PC-9 (cell line): Measurements from ENCODE around the gene DCAF15. TPM values are rescaled to one million over a fixed set of nuclear protein-coding genes. Genes with fewer than 3 reads are reported as not detected.

ENCODE experiments used
- BruUV-seq: library from RNA; stranded (reverse); fragments of 400-500 nt; replicated peaks from 2 replicates; lab custom pipeline; 2021; lab: Mats Ljungman, UMichigan
- CTCF ChIA-PET: fragments of 300-600 bp; sonication (Branson Sonifier 250); formaldehyde crosslinking; loops from one replicate; lab custom pipeline; 2022; ENCODE audit warnings: antibody characterized with exemption; lab: Charles Lee
- POLR2A ChIA-PET: fragments of 300-600 bp; sonication (Branson Sonifier 250); formaldehyde crosslinking; loops from one replicate; lab custom pipeline; 2022; ENCODE audit warnings: antibody characterized with exemption; ENCODE audit not compliant: unreplicated experiment; lab: Charles Lee
- DNase-seq, 2 experiments: peaks; one replicate each; pipeline versions ENCODE4 v3.0.0 to v3.0.0-alpha.2; 2015 to 2022; ENCODE audit warnings: mixed read lengths in 1 of 2
- H2AFZ ChIP-seq: fragments of 200-600 bp; sonication (generic); 2 replicates; pipeline ENCODE4 v1.8.1; 2017; ENCODE audit warnings: antibody characterized with exemption
- H3F3A ChIP-seq: fragments of 200-600 bp; sonication (generic); 2 replicates; pipeline ENCODE4 v1.8.1; 2017; ENCODE audit warnings: antibody characterized with exemption, mild to moderate bottlenecking, low read depth; ENCODE audit not compliant: insufficient read depth
- H3K27ac ChIP-seq: fragments of 200-600 bp; sonication (generic); 2 replicates; pipeline ENCODE4 v1.6.1; 2016; ENCODE audit warnings: mixed run types
- H3K27me3 ChIP-seq: fragments of 200-600 bp; sonication (generic); 2 replicates; pipeline ENCODE4 v1.6.1; 2016; ENCODE audit warnings: low read depth, mixed run types; ENCODE audit not compliant: insufficient read depth
- H3K36me3 ChIP-seq: fragments of 200-600 bp; sonication (generic); 2 replicates; pipeline ENCODE4 v1.6.1; 2016; ENCODE audit warnings: low read depth, mixed run types
- H3K4me1 ChIP-seq: fragments of 200-600 bp; sonication (generic); replicated peaks from 2 replicates; pipeline ENCODE4 v1.6.1; 2016; ENCODE audit warnings: mixed run types; ENCODE audit not compliant: insufficient read depth
- H3K4me2 ChIP-seq: fragments of 200-600 bp; sonication (generic); 2 replicates; pipeline ENCODE4 v1.6.1; 2017; ENCODE audit warnings: mixed run types
- H3K4me3 ChIP-seq: fragments of 200-600 bp; sonication (generic); 2 replicates; pipeline ENCODE4 v1.6.1; 2016; ENCODE audit warnings: mixed run types
- H3K79me2 ChIP-seq: fragments of 200-600 bp; sonication (generic); 2 replicates; pipeline ENCODE4 v1.6.1; 2017; ENCODE audit warnings: low read depth, mixed run types
- H3K9me2 ChIP-seq: fragments of 200-600 bp; sonication (generic); 2 replicates; pipeline ENCODE4 v1.8.1; 2017; ENCODE audit warnings: mild to moderate bottlenecking; ENCODE audit not compliant: insufficient read depth
- H3K9me3 ChIP-seq: fragments of 200-600 bp; sonication (generic); 2 replicates; pipeline ENCODE4 v1.8.1; 2016; ENCODE audit warnings: low read depth; ENCODE audit not compliant: insufficient read depth
- H4K20me1 ChIP-seq: fragments of 200-600 bp; sonication (generic); 2 replicates; pipeline ENCODE4 v1.8.1; 2017; ENCODE audit not compliant: insufficient read depth
- EZH2 ChIP-seq: fragments of 200-600 bp; sonication (generic); IDR thresholded peaks from 2 replicates; pipeline ENCODE4 v1.8.0; 2017; ENCODE audit warnings: antibody characterized with exemption, low read depth
- intact Hi-C: fragments of 100-400 bp; cut with micrococcal nuclease; formaldehyde crosslinking; loops from one replicate; pipeline ENCODE4 v1.10.0; 2022; ENCODE audit not compliant: unreplicated experiment
- total RNA-seq: library from RNA; stranded (reverse); gene quantifications from 2 replicates; pipeline ENCODE4 v1.2.3, GENCODE V29; 2021
- TF ChIP-seq, protein P1 (sequence below): fragments of 200-600 bp; sonication (generic); conservative IDR thresholded peaks from 2 replicates; pipeline ENCODE4 v1.6.1; 2017; ENCODE audit warnings: mixed run types, antibody characterized with exemption, mild to moderate bottlenecking, moderate library complexity

Gene DCAF15
- total RNA-seq, 1 experiment from 2014 or later, result 35.3 TPM

DNA sequence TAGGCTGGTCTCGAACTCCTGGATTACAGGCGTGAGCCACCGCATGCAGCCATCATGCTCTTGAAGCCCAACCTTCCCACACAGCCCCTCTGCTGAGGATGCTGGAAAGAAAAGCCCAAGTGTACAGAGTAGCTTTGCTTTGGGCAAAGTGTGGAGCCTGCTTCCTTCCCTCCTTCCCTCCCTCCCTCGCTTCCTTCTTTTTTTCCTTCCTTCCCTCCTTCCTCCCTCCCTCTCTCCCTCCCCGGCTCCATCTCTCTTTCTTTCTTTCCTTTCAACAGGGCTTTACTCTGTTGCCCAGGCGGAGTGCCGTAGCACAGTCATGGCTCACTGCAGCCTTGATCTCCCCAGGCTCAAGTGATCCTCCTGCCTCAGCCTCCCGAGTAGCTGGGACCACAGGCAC, 43.6 kb upstream of the DCAF15 start:
- Histone ChIP-seq H4K20me1 (no peaks in the 10 kb centered on the region), H3K4me1 (peaks cover 11% of the 10 kb centered on the region; the same call in 1 of the 2 replicates), H3K9me3 (no peaks in the 10 kb centered on the region), H3K27ac (no peak overlapping the region), H3K27me3 (no peaks in the 10 kb centered on the region), H3K36me3 (peaks cover 20% of the 10 kb centered on the region), H3F3A (peaks cover 18% of the 10 kb centered on the region; the same call in 1 of the 2 replicates), H3K4me3 (no peak overlapping the region), H3K9me2 (no peaks in the 10 kb centered on the region), H3K4me2 (no peak overlapping the region), H2AFZ (no peak overlapping the region), H3K79me2 (peaks cover 20% of the 10 kb centered on the region)
- POLR2A ChIA-PET, result no interaction called here
- CTCF ChIA-PET, result no interaction called here
- TF ChIP-seq, protein P1, sequence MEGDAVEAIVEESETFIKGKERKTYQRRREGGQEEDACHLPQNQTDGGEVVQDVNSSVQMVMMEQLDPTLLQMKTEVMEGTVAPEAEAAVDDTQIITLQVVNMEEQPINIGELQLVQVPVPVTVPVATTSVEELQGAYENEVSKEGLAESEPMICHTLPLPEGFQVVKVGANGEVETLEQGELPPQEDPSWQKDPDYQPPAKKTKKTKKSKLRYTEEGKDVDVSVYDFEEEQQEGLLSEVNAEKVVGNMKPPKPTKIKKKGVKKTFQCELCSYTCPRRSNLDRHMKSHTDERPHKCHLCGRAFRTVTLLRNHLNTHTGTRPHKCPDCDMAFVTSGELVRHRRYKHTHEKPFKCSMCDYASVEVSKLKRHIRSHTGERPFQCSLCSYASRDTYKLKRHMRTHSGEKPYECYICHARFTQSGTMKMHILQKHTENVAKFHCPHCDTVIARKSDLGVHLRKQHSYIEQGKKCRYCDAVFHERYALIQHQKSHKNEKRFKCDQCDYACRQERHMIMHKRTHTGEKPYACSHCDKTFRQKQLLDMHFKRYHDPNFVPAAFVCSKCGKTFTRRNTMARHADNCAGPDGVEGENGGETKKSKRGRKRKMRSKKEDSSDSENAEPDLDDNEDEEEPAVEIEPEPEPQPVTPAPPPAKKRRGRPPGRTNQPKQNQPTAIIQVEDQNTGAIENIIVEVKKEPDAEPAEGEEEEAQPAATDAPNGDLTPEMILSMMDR, result no peak
- no peak for TF ChIP-seq EZH2
- no TSS peak for BruUV-seq
- intact Hi-C loops, result no loop called here
- no peak for DNase-seq

DNA sequence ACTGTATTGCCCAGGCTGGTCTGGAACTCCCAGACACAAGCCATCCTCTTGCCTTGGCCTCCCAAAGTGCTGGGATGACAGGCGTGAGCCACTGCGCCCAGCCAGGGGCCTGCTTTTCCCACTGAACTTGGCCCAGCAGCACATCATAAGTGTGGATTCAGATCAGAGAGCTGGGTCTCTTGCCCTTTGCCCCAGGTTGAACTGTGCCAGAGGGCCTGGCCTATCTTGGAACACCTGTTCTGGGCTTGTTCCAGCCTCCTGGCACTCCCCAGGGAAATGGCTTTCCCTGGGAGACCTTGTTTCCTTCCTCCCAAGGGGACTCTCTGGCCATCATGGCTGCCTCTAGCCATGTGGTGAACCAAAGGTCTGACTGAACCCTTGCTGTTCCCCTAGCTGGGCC, 42.9 kb upstream of the DCAF15 start:
- no peak overlapping the region for H3K4me3 ChIP-seq
- no peak overlapping the region for H3K27ac ChIP-seq
- H3K4me2 ChIP-seq, result no peak overlapping the region
- TF ChIP-seq EZH2, result no peak
- TF ChIP-seq, protein P1, result no peak
- H3K27me3 ChIP-seq, result no peaks in the 10 kb centered on the region
- DNase-seq, result no peak
- H2AFZ ChIP-seq, result no peak overlapping the region
- intact Hi-C loops, result no loop called here
- CTCF ChIA-PET, result no interaction called here
- H3K4me1 ChIP-seq, result peaks cover 11% of the 10 kb centered on the region; the same call in 1 of the 2 replicates
- no peaks in the 10 kb centered on the region for H3K9me2 ChIP-seq
- H3K79me2 ChIP-seq, result peaks cover 20% of the 10 kb centered on the region
- H4K20me1 ChIP-seq, result no peaks in the 10 kb centered on the region
- H3F3A ChIP-seq, result peaks cover 12% of the 10 kb centered on the region; the same call in 1 of the 2 replicates
- no peaks in the 10 kb centered on the region for H3K9me3 ChIP-seq
- peaks cover 24% of the 10 kb centered on the region for H3K36me3 ChIP-seq
- BruUV-seq, result no TSS peak
- POLR2A ChIA-PET, result no interaction called here

DNA sequence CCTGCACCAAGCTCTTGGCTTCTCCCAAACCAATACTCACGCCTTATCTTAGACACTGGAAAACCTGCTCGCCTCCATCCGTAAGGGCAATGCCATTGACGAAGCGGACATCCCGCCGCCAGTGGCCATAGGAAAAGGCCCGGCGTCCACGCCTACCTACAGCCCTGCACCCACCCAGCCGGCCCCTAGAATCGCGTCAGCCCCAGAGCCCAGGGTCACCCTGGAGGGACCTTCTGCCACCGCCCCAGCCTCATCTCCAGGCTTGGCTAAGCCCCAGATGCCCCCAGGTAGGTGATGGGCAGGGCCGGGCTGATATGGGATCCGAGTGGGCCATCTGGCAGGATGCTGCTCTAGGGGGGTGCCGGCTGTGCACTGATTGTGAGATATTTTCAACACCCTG, 39.0 kb upstream of the DCAF15 start:
- Histone ChIP-seq H3K79me2 (0 out of 2 replicates have a peak, but pooled peaks cover 3% of the 10 kb centered on the region), H2AFZ (no peak overlapping the region), H3K4me2 (no peak overlapping the region), H3K4me3 (no peak overlapping the region), H3K36me3 (peaks cover 49% of the 10 kb centered on the region), H3K4me1 (no peaks in the 10 kb centered on the region), H3K9me2 (no peaks in the 10 kb centered on the region), H4K20me1 (no peaks in the 10 kb centered on the region), H3K27me3 (no peaks in the 10 kb centered on the region), H3K27ac (no peak overlapping the region), H3F3A (peaks cover 25% of the 10 kb centered on the region), H3K9me3 (no peaks in the 10 kb centered on the region)
- no peak for DNase-seq
- TF ChIP-seq EZH2, result no peak
- TF ChIP-seq, protein P1, result no peak
- ChIA-PET CTCF (no interaction called here), POLR2A (no interaction called here)
- intact Hi-C loops, result no loop called here
- BruUV-seq, result no TSS peak
